Fibroblast of skin of back (primary cell): ENCODE measurements around the gene VHLL.

Experiments used
- DNase-seq: peaks from one replicate; pipeline ENCODE4 v3.0.0-alpha.2; 2013

The VHLL gene

GRCh38 chr1:156253634-156254033, 45.5 kb downstream of the VHLL start:
- DNase-seq = no peak

DNA sequence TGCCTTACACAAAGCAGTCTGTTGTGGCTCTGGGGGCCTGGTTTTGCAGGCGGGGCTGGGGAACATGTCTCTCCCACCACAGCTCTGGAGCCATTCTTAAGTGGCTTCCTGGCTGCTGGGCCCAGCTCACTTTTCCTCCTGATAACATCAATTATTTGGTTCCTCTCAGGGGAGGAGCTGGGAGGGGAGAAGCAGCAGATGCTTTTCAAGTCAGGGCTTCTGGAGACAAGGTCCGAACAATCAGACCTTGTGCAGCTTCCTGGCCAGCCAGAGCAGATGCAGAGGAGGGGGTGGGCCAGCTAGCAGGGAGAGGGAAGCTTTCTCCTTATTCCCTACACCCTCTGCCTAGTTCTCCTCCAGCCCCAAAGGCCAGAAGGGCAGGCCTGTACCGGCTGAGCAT, 47.6 kb downstream of the VHLL start:
- no peak for DNase-seq

GRCh38 chr1:156249593-156249992, 49.5 kb downstream of the VHLL start:
- DNase-seq = no peak
